ENCODE data around the gene POU3F1.

POU3F1 gene

DNA sequence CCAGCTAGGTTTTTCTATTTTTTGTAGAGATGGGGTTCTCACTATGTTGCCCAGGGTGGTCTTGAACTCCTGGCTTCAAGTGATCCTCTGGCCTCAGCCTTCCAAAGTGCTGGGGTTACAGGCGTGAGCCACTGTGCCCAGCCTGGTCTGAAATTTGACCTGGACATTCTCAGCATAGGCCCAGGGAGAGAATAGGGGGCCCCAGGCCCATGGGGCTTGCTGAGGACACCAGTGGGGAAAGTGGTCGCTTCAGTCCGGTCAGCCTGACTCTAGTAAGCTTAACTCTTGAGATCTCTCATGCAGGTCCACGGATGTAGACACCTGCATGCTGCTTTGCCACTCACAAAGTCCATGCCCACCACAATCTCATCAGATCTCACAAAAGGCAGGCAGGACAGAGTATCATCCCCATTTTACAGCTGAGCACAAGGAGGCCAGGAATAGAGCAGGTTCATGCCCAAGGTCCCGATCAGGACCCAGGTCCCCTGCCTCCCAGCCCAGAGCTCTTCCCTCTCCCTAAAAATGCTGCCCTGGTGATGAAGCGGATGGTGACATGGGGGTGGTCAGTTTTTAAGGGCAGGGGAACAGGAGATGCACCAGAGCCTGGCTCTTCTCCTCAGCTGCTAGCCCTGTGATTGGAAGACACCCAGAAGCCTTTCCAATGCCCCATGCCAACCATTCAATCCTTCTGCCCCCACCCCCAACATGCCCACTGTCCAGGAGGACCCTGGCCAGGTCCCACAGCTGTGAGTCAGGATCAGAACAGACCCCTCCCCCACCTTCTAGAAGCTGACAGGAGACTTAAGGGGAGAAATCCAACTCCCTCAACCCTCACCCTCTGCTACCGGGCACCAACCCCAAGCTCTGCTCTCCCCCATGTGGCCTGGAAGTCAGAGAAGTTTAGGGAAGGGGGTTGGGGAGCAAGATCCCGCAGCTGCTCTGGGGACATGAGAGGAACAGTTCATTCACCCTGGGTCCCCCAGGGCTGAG is 43.0 kb downstream of the POU3F1 start:
- no peak for DNase-seq

DNA sequence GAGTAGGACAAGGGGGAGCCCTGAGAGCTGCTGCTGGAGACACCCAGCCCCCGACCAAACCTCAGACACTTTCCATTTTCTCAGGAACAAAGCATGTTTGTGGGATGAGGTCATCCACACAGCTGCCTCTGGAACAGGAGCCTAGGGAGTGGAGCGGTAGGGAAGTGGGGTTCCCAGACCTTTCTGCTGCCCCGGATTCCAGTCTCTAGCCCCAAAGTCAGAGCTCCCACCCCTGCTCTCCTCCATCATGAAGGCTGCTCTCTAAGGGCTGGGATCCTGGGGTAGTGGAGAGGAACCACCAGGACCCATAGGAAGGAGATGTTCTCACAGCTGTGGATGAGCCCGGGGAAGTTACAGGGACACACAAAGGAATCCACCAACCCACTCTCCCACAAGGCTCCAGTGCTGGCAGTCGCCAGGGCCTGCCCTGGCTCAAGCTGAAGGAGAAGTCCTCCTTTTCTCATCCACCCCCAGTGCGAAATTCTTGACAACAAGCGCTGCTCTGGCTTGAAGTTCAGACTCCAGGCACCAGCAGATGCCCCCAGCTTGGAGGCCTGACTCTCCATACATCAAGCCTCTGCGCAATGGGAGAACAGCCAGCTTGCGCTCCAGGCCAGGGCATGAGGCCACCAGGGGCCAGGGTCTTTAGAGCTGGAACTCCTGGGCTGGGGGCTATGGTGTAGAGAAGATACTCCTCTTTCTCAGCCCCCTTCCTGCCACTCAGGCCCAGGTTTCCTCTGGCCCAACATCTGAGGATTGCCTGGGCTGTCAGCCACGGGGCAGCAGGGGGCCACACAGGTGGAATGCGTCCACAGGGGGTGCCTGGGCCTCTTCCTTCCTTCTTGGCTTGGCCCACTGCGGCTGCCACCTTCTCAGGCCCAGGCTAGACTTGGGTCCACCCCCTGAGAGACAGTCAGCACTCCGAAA is 45.8 kb downstream of the POU3F1 start:
- DNase-seq, result no peak

GRCh38 chr1:38000233-38000528 is 46.4 kb downstream of the POU3F1 start:
- no peak for DNase-seq

DNA sequence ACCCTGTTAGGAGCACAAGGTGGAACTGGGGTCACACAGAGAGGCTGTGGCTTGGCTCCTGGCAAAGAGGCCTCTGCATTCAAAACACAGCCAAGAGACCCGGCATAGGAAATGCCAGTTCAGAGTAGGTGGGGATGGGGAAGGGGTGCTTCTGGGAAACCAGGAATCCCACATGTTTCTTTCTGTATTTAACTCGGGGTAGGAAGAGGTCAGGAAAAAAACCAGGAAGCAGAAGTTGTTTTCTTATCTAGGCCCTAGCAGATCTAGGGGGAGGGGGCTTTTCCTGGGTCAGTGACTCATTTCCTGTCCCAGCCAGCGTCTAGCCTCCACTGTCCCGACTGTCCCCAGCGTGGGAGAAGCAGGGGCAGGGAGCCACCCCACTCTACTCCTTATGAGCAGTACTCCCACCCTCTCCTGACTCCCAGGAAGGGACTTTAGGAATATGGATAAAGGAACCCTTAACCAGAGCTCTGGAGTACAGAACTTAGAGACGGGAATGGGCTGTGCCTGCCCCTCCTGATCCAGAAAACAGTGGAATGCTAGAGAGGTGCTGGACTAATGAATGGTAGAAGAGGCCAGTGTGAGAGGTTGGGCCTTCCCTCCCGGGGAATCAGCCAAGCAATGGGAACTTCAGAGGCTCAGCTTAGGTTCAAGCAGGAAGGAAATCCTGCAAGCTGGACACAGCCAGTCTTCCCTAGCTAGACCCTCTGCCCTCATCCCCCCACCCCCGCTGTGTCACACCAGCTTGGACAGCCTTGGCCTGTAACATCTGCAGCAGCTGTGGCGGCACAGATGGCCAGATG is 47.0 kb downstream of the POU3F1 start:
- no peak for DNase-seq

GRCh38 chr1:37998913-37999429 is 47.6 kb downstream of the POU3F1 start:
- no peak for DNase-seq

DNA sequence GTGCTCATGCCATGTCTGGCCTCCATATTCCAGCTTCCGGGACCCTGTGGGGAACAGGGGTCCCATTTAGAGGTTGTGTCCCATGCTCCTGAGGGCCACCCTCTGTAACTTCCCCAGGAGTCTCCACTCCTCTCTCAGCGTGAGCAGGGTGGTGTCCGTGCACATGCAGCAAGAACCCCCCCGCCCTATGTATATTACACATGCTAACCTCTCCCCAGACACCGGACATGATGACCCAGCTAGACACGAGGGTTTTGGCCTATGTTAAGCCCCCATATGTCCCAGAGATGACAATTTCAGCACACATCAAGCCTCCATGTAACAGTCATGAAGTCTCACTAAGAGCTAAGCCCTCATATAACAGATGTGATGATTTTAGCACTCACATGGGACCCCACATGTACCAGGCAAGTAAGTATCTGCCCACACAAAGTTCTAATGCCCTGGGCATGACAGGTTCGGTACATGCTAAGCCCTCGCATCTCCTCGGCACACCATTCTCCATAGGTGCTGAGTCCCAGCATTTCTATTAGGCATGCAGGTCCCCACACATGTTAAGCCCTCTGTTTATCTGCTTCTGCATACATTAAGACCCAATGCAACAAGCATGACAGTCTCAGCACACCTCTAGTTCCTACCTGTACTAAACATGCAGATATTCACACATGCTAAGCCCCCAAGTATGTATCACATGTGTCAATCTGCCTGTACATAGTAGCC is 48.3 kb downstream of the POU3F1 start:
- no peak for DNase-seq

DNA sequence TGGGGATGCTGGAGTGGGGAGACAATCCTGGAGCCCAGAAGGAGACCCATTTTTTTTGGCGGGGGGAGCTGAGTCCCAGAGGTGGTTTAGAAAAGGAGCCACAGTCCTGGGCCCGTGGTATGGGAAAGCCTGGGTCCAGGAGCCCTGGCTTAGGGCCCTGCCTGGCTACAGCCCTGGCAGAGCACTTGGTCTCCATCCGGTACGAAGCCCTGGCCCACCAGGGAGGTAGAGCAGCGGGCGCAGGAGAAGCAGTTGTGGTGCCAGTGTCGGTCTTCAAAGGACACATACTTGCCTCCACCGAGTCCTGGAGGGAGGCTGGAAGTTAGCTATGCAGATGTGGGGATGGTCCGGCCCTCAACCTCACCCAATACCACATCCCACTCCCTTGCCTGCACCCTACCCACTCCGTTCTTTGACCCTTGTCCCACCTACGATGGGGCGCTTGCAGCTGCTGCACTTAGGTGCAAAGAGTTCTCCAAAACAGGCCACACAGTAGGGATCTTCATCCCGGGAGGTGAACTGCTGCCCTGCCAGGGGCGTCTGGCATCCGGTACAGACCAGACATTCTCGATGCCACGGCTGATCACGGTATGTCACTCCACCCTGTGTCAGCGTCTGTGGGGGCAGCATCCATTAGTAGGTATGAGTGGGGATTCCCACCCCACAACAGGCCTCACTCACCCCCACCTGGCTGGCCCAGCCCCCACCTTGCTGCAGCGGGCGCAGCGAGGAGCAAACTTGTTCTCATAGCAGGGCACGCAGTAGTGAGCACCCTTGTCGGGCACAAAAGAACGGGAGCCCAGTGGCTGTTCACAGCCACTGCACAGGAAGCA is 49.1 kb downstream of the POU3F1 start:
- no peak for DNase-seq

DNA sequence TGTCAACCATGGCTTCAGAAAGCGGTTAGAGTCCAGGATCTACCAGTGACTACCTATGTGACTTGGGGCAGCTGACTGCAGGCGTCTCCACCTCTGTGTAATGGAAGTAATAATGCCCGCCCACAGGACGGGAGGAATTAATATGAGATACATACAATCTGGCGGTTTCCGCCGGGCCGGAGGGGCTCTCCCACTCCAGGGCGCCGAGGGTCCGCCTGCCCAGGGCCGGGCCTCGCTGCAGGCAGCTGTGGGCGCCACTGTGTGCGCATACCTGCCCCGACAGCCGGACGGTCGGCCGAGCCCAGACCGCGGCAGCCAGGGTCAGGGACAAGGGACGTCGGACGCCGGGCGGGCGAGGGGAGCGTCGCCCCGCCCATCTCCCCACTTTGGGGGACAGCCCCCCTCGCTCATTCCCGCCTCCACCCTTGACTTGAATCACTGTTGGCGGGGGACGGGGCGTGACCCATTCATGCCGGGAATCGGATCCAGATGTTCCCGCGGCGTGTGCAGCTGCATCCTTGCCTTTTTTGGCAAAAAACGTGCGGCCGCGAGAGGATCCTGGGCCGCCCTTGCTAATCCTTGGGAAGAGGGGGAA is 50.7 kb downstream of the POU3F1 start:
- DNase-seq, result no peak

DNA sequence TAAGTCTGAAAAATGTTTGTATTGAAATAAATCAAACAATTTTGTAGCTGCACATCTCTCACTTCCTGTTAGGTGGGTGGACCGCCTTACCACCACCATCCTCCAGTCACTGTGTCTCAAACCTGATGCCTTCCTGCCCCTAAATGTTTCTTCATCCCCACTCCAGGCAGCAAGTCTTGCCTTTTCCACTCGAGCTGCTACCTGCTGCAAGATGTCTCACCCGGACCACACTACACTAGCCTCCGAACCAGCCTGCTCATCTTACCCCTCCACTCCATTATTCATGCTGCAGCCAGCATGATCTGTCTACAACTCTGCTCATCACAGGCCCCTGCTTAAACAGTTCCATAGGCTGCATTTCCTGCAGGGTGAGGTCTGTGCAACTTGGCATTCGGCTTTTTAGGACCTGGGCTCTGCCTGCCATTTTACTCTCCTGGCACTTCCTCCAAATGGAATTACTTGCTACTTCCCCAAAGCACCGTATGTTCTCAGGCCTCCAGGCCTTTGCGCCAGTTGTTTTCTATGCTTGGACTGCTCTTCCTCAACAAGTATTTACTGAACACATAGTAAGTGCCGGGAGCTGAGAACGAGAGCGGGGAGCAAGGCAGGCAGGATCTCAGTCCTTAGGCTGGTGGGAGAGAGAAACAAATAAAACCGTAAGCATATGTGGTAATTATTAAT is 51.6 kb downstream of the POU3F1 start:
- no peak for DNase-seq

All from NCI-H446 (cell line).